Small intestine (tissue), 7 donors: ENCODE data around the gene CFAP97. TPM values are rescaled to one million over a fixed set of nuclear protein-coding genes. Genes with fewer than 3 reads are reported as not detected.

Experiments
- DNase-seq, 2 donors: peaks; one replicate each; pipeline versions ENCODE4 v3.0.0 to v3.0.0-alpha.2; 2013
- FAIRE-seq: peaks from 2 replicates; lab custom pipeline; 2012; peaks lifted over from hg19 to GRCh38; lab: Jason Lieb, UNC
- H3K27ac ChIP-seq, 3 donors: one replicate each; pipeline ENCODE4 v1.5.1; 2013; ENCODE audit warnings: low read length in 2 of 3, mild to moderate bottlenecking in 2 of 3, control low read depth in 1 of 3, inconsistent platforms in 1 of 3, low read depth in 1 of 3, moderate library complexity in 1 of 3
- H3K27me3 ChIP-seq, 3 donors: one replicate each; pipeline ENCODE4 v1.6.1; 2013; ENCODE audit warnings: low read length in 3 of 3, inconsistent platforms in 1 of 3; ENCODE audit not compliant: control insufficient read depth in 3 of 3, insufficient read depth in 3 of 3
- H3K36me3 ChIP-seq, 3 donors: one replicate each; pipeline ENCODE4 v1.6.1; 2013; ENCODE audit warnings: low read length in 3 of 3, inconsistent platforms in 1 of 3, low read depth in 1 of 3, mild to moderate bottlenecking in 1 of 3, moderate library complexity in 1 of 3; ENCODE audit not compliant: control insufficient read depth in 3 of 3, insufficient read depth in 2 of 3
- H3K4me1 ChIP-seq, 3 donors: one replicate each; pipeline ENCODE4 v1.6.1; 2013; ENCODE audit warnings: low read length in 2 of 3, inconsistent platforms in 1 of 3, low read depth in 1 of 3, mild to moderate bottlenecking in 1 of 3, moderate library complexity in 1 of 3; ENCODE audit not compliant: control insufficient read depth in 3 of 3, insufficient read depth in 2 of 3
- H3K4me3 ChIP-seq, 3 donors: one replicate each; pipeline ENCODE4 v1.5.1; 2013; ENCODE audit warnings: low read length in 3 of 3, control low read depth in 1 of 3, inconsistent platforms in 1 of 3, low read depth in 1 of 3, mild to moderate bottlenecking in 1 of 3, moderate library complexity in 1 of 3
- H3K9me3 ChIP-seq, 2 donors: one replicate each; pipeline ENCODE4 v1.6.1; 2013; ENCODE audit warnings: low read depth in 1 of 2, low read length in 1 of 2; ENCODE audit not compliant: control insufficient read depth in 2 of 2, insufficient read depth in 1 of 2
- WGBS, 3 donors: extraction: QIAGEN DNeasy Blood & Tissue Kit; methylation state at CpG; one replicate each; pipeline ENCODE4 v1.1.7; 2013; 5-methylcytosine and 5-hydroxymethylcytosine counted together
- polyA plus RNA-seq, 4 donors: library from polyadenylated mRNA; stranded (reverse) in 3 of 4; unstranded in 1 of 4; fragments of 200-250 nt in 3 of 4; fragments of 120-200 nt in 1 of 4; gene quantifications; one replicate each; pipeline versions ENCODE4 v1.2.1 to v1.2.3, GENCODE V29; 2013
- donor health status: healthy with polysubstance abuse.
- donor health status: control.
- donor health status: control.
- donor health status: Bipolar disorder and iron deficiency.
- donor health status: healthy.

CFAP97 gene
- polyA plus RNA-seq, 4 donors: 1.6 to 19.7 (median 5.5) TPM

- no peak overlapping the region for H3K27ac ChIP-seq
- H3K27me3 ChIP-seq: no peaks in the 10 kb centered on the region
- FAIRE-seq (no peak), DNase-seq (no peak)
- no peaks in the 10 kb centered on the region for H3K9me3 ChIP-seq
- peaks cover 0 to 3% (median 0%) of the 10 kb centered on the region in 3 donors for H3K4me1 ChIP-seq
- H3K36me3 ChIP-seq: no peaks in the 10 kb centered on the region
- no peak overlapping the region for H3K4me3 ChIP-seq
- 71 to 92% (median 79%) methylated on average over 2 of the region's 2 CpGs for WGBS, 3 donors
Observed at GRCh38 chr4:185112104-185112503, 91.7 kb downstream of the CFAP97 start.

- DNase-seq (peak in 1 of 2 donors; percentile 67), FAIRE-seq (no peak)
- H3K36me3 ChIP-seq: no peaks in the 10 kb centered on the region
- H3K4me3 ChIP-seq: no peak overlapping the region
- H3K27me3 ChIP-seq: no peaks in the 10 kb centered on the region
- no peaks in the 10 kb centered on the region for H3K4me1 ChIP-seq
- no peak overlapping the region for H3K27ac ChIP-seq
- no peaks in the 10 kb centered on the region for H3K9me3 ChIP-seq
- 16 to 51% (median 33%) methylated on average over 11 of the region's 11 CpGs for WGBS, 3 donors
Observed at GRCh38 chr4:185110375-185110823, 93.4 kb downstream of the CFAP97 start.

GRCh38 chr4:185109736-185110135 lies 94.1 kb downstream of the CFAP97 start:
- Histone ChIP-seq H3K4me1 (no peaks in the 10 kb centered on the region), H3K27ac (no peak overlapping the region), H3K27me3 (no peaks in the 10 kb centered on the region), H3K9me3 (no peaks in the 10 kb centered on the region), H3K36me3 (no peaks in the 10 kb centered on the region), H3K4me3 (no peak overlapping the region)
- DNase-seq (no peak), FAIRE-seq (no peak)

Other genes starting within 250 kb of the CFAP97 start
- not detected for gene HELT, start 185.5 kb downstream of the CFAP97 start, polyA plus RNA-seq
- 10 to 100 TPM; 28.0 to 66.9 (median 43.7) TPM for gene SLC25A4, start 60.7 kb downstream of the CFAP97 start, polyA plus RNA-seq
- gene SNX25, start 5.6 kb upstream of the CFAP97 start, polyA plus RNA-seq: 10 to 100 TPM in 1 of 4 donors, 1 to 10 TPM in 3; 1.9 to 12.6 (median 3.7) TPM
- 1 to 10 TPM in 1 of 4 donors, under 1 TPM in 2, not detected in 1; 0.21 to 1.6 (median 0.22) TPM for gene LRP2BP, start 191.9 kb upstream of the CFAP97 start, polyA plus RNA-seq
- 10 to 100 TPM in 1 of 4 donors, 1 to 10 TPM in 3; 7.4 to 12.7 (median 8.4) TPM for gene ANKRD37, start 192.8 kb upstream of the CFAP97 start, polyA plus RNA-seq
- gene UFSP2, start 222.0 kb upstream of the CFAP97 start, polyA plus RNA-seq: 10 to 100 TPM; 14.1 to 25.6 (median 17.5) TPM